HepG2 (cell line): ENCODE data around the gene FUOM. TPM values are rescaled to one million over a fixed set of nuclear protein-coding genes. Genes with fewer than 3 reads are reported as not detected.

ENCODE experiments used
- E2F2 ChIP-seq: sonication (generic); formaldehyde crosslinking; IDR thresholded peaks from 2 replicates; pipeline ENCODE4 v1.4.0; 2020; ENCODE audit warnings: missing genetic modification reagents, borderline replicate concordance
- ELF4 ChIP-seq: sonication (generic); formaldehyde crosslinking; IDR thresholded peaks from 2 replicates; pipeline ENCODE4 v1.5.0; 2020; ENCODE audit warnings: missing genetic modification reagents, mild to moderate bottlenecking, moderate library complexity, borderline replicate concordance
- HINFP ChIP-seq: sonication (generic); formaldehyde crosslinking; IDR thresholded peaks from 2 replicates; pipeline ENCODE4 v1.4.0; 2020; ENCODE audit warnings: low read depth, mild to moderate bottlenecking, missing genetic modification reagents
- MTERF4 ChIP-seq: sonication (generic); formaldehyde crosslinking; IDR thresholded peaks from 2 replicates; pipeline ENCODE4 v1.8.0; 2023; ENCODE audit warnings: mild to moderate bottlenecking, missing genetic modification reagents
- SRF ChIP-seq: IDR thresholded peaks from 2 replicates; pipeline ENCODE4 v1.6.1; 2011; ENCODE audit warnings: mild to moderate bottlenecking, low read depth, low read length, moderate library complexity
- ZNF597 ChIP-seq: sonication (generic); formaldehyde crosslinking; IDR thresholded peaks from 2 replicates; pipeline ENCODE4 v1.5.0; 2020; ENCODE audit warnings: missing genetic modification reagents
- ZNF598 ChIP-seq: sonication (generic); formaldehyde crosslinking; IDR thresholded peaks from 2 replicates; pipeline ENCODE4 v1.5.1; 2020; ENCODE audit warnings: mild to moderate bottlenecking, missing genetic modification reagents, borderline replicate concordance
- ZNF768 ChIP-seq: sonication (generic); formaldehyde crosslinking; IDR thresholded peaks from 2 replicates; pipeline ENCODE4 v1.4.0; 2020; ENCODE audit warnings: missing genetic modification reagents
- ZNF777 ChIP-seq: sonication (generic); formaldehyde crosslinking; IDR thresholded peaks from 2 replicates; pipeline ENCODE4 v1.4.0; 2020; ENCODE audit warnings: missing genetic modification reagents
- ZNF839 ChIP-seq: sonication (generic); formaldehyde crosslinking; IDR thresholded peaks from 2 replicates; pipeline ENCODE4 v1.4.0; 2020; ENCODE audit warnings: missing genetic modification reagents, mild to moderate bottlenecking, borderline replicate concordance
- polyA plus RNA-seq, 8 experiments: library from polyadenylated mRNA; depleted of rRNA in 3 of 8; stranded (reverse) in 7 of 8; unstranded in 1 of 8; fragments of >200 nt; fragmentation: Illumina TruSeq in 4 of 8; extraction: Trizol in 4 of 8; gene quantifications; 2 replicates each; pipeline versions ENCODE4 v1.2.1 to v1.2.3, GENCODE V29; 2011 to 2016; ENCODE audit warnings: low read depth in 4 of 8, missing spikeins in 1 of 8, mixed read lengths in 1 of 8; ENCODE audit not compliant: insufficient read depth in 1 of 8
- total RNA-seq, 5 experiments: library from RNA; depleted of rRNA; stranded (reverse); fragments of >200 nt; fragmentation: Illumina TruSeq; extraction: Trizol; gene quantifications; 2 replicates each; pipeline ENCODE4 v1.2.3, GENCODE V29; 2016; ENCODE audit warnings: low read depth in 1 of 5
- TF ChIP-seq, protein P1 (sequence below): sonication (generic); formaldehyde crosslinking; IDR thresholded peaks from 2 replicates; pipeline ENCODE4 v1.4.0; 2020; ENCODE audit warnings: mild to moderate bottlenecking, missing genetic modification reagents
- TF ChIP-seq, protein P2 (sequence below): sonication (generic); formaldehyde crosslinking; IDR thresholded peaks from 2 replicates; pipeline ENCODE4 v1.4.0; 2020; ENCODE audit warnings: missing genetic modification reagents, borderline replicate concordance
- TF ChIP-seq, protein P3 (sequence below): sonication (generic); formaldehyde crosslinking; IDR thresholded peaks from 2 replicates; pipeline ENCODE4 v1.5.1; 2020; ENCODE audit warnings: mild to moderate bottlenecking, missing genetic modification reagents, moderate library complexity

The FUOM gene
- total and polyA plus RNA-seq, 2 of the 13 experiments (the other 11 are each of a cell fraction or from before 2014, with no cell fraction given), result 27.5 to 60.4 TPM

DNA sequence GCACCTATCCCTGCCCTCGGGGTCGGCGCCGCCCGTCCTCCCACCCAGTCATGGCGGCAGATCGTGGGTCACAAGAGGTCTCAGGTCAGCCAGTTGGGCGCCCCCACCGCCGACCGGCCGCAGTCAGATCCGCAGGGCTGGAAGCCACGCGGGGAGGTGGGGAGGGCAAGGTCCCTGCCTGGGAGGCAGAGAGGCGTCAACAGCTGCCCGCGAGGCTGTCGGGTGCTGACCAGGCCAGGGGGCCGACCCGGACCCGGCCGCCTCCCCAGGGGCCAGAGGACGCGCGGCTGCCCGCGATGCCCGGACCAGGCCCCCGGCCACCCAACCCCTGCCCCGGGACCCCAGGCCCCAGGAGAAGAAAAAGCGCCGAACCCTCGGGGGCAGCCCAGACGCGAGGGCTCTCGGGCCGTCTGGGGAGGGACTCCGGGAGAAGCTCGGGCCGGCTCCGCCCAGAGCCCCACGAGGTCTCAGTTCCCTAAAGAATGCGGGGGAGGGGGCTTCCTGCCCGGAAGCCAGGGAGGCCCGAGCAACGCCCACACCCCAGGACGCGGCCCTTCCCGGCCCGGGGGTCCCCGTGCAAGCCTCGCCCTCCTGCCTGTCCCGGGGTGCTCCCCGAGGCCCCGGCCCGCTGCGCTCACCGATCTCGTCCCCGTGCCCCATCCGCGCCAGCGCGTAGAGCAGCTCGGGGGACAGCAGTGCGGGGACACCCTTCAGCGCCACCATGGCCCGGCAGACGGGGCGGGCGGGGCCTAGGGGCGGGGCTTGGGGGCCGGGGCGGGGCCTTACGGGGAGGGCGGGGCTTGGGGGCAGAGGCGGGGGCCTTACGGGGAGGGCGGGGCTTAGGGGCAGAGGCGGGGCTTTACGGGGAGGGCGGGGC, at the start of gene FUOM (continued):
- TF ChIP-seq ZNF777 (CRISPR knock-in tag), result peak; percentile 79
- TF ChIP-seq ELF4 (CRISPR knock-in tag), result 0 out of 2 replicates have a peak, but pooled peaks have one; percentile 48
- no peak for TF ChIP-seq ZNF768
- no peak for TF ChIP-seq E2F2 (CRISPR knock-in tag)
- TF ChIP-seq, protein P1, sequence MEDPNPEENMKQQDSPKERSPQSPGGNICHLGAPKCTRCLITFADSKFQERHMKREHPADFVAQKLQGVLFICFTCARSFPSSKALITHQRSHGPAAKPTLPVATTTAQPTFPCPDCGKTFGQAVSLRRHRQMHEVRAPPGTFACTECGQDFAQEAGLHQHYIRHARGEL (CRISPR knock-in tag), result no peak
- no peak for TF ChIP-seq ZNF839 (CRISPR knock-in tag)
- peak; percentile 93; the same call in 1 of the 2 replicates for TF ChIP-seq MTERF4
- TF ChIP-seq ZNF598, result 0 out of 2 replicates have a peak, but pooled peaks have one; percentile 25
- TF ChIP-seq, protein P2, sequence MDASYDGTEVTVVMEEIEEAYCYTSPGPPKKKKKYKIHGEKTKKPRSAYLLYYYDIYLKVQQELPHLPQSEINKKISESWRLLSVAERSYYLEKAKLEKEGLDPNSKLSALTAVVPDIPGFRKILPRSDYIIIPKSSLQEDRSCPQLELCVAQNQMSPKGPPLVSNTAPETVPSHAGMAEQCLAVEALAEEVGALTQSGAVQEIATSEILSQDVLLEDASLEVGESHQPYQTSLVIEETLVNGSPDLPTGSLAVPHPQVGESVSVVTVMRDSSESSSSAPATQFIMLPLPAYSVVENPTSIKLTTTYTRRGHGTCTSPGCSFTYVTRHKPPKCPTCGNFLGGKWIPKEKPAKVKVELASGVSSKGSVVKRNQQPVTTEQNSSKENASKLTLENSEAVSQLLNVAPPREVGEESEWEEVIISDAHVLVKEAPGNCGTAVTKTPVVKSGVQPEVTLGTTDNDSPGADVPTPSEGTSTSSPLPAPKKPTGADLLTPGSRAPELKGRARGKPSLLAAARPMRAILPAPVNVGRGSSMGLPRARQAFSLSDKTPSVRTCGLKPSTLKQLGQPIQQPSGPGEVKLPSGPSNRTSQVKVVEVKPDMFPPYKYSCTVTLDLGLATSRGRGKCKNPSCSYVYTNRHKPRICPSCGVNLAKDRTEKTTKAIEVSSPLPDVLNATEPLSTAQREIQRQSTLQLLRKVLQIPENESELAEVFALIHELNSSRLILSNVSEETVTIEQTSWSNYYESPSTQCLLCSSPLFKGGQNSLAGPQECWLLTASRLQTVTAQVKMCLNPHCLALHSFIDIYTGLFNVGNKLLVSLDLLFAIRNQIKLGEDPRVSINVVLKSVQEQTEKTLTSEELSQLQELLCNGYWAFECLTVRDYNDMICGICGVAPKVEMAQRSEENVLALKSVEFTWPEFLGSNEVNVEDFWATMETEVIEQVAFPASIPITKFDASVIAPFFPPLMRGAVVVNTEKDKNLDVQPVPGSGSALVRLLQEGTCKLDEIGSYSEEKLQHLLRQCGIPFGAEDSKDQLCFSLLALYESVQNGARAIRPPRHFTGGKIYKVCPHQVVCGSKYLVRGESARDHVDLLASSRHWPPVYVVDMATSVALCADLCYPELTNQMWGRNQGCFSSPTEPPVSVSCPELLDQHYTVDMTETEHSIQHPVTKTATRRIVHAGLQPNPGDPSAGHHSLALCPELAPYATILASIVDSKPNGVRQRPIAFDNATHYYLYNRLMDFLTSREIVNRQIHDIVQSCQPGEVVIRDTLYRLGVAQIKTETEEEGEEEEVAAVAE (CRISPR knock-in tag), result no peak
- TF ChIP-seq, protein P3, sequence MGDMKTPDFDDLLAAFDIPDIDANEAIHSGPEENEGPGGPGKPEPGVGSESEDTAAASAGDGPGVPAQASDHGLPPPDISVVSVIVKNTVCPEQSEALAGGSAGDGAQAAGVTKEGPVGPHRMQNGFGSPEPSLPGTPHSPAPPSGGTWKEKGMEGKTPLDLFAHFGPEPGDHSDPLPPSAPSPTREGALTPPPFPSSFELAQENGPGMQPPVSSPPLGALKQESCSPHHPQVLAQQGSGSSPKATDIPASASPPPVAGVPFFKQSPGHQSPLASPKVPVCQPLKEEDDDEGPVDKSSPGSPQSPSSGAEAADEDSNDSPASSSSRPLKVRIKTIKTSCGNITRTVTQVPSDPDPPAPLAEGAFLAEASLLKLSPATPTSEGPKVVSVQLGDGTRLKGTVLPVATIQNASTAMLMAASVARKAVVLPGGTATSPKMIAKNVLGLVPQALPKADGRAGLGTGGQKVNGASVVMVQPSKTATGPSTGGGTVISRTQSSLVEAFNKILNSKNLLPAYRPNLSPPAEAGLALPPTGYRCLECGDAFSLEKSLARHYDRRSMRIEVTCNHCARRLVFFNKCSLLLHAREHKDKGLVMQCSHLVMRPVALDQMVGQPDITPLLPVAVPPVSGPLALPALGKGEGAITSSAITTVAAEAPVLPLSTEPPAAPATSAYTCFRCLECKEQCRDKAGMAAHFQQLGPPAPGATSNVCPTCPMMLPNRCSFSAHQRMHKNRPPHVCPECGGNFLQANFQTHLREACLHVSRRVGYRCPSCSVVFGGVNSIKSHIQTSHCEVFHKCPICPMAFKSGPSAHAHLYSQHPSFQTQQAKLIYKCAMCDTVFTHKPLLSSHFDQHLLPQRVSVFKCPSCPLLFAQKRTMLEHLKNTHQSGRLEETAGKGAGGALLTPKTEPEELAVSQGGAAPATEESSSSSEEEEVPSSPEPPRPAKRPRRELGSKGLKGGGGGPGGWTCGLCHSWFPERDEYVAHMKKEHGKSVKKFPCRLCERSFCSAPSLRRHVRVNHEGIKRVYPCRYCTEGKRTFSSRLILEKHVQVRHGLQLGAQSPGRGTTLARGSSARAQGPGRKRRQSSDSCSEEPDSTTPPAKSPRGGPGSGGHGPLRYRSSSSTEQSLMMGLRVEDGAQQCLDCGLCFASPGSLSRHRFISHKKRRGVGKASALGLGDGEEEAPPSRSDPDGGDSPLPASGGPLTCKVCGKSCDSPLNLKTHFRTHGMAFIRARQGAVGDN (CRISPR knock-in tag), result peak; percentile 93
- no peak for TF ChIP-seq SRF
- no peak for TF ChIP-seq ZNF597 (CRISPR knock-in tag)
- no peak for TF ChIP-seq HINFP (CRISPR knock-in tag)
